ENCODE measurements around the gene MTG2.
"Not testable (repeated sequence)": the region's sequence is repeated elsewhere in the genome, so short reads cannot be mapped to it uniquely, and the experiment has no call there.

MTG2 gene

DNA sequence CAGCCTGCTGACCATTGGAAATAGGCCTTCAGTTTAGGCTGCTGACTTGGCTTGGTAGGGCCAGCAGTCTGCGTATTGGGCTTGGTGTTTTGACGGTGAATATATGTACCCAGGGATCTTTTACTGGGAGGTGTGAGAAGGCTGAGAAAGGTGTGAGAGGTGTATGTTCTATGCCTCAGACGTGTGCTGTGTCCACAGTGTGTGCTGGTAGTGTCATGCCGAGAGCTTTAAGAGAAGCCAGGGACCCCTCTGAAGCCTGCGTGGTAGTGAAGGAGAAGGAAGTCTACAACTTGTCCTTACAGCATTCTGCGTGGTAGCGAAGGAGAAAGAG lies 37.2 kb upstream of the MTG2 start:
- DNase-seq (ENCODE audit: low read depth) = no peak

DNA sequence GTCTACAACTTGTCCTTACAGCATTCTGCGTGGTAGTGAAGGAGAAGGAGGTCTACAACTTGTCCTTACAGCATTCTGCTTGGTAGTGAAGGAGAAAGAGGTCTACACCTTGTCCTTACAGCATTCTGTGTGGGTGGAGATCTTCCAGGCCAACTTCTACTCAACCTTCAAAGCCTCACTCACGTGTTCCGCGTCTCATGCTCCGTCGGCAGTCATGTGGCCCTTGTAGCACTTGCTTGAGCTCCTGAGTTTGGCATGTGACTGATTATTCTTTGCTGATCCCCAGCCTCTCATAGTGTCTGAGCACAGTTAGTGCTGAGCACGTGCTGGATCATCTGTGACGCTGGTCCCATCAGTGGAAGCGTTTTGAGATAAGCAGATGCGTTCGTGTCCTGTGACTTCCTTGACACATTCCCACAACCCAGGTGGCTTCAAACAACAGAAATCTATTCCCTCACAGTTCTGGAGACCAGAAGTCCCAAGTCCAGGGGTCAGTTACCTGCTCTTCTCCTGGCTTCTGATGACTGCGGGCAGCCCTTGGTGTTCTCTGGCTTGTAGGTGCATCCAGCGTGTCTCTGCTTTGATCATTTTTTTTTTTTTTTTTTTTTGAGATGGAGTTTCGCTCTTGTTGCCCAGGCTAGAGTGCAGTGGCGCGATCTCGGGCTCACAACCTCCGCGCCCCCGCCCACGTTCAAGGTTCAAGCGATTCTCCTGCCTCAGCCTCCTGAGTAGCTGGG lies 36.6 kb upstream of the MTG2 start:
- DNase-seq (ENCODE audit: low read depth) = no peak

DNA sequence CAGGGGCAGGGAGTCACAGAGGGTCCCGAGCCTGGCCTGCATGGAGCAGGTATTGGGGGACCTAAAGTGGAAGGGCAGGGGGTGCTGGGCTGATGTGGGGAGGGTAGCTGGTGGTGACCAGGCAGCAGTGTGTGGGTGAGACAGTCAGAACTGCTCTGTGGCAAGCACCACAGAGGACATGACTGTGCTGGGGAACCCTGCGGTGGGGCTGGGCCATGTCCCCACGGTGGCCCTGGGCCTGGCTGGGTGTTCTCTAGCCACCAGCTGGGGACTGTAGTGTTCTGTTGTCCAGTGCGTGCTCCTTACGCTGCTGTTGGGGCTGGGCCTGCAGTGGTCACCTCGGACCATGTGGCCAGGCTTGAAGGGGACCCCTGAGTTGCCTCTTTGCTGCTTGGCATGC lies 35.7 kb upstream of the MTG2 start:
- no peak for DNase-seq (ENCODE audit: low read depth)

DNA sequence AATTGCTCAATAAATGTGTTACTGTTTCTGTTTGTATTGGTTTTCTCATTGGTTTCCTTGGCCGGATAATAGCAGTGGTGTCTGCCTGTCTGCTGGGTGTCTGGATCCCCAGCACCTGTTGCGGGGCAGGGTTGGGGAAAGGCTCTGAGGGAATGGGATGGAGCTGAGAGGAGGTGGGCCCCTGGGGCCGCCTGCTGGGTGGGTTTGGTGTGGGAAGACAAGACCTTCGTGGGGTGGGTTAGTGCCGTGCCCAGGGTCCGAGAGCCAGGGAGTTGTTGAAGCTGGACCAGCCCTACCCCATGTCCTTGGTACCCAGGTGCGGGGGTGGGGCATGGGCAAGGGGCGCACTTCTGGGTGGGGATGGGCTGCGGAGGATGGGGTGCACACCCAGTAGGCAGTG lies 35.3 kb upstream of the MTG2 start:
- DNase-seq (ENCODE audit: low read depth) = no peak

DNA sequence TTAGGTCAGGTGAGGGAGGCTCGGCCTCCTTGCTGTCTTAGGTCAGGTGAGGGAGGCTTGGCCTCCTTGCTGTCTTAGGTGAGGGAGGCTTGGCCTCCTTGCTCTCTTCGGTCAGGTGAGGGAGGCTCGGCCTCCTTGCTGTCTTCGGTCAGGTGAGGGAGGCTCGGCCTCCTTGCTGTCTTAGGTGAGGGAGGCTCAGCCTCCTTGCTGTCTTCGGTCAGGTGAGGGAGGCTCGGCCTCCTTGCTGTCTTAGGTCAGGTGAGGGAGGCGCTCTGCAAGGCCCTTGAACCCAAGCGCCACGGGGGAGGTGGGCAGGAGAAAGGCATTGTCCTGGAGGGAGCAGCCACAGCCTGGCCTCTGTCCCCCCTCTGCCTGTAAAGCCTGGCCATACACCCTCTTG lies 34.4 kb upstream of the MTG2 start:
- not testable (repeated sequence) for DNase-seq (ENCODE audit: low read depth)

DNA sequence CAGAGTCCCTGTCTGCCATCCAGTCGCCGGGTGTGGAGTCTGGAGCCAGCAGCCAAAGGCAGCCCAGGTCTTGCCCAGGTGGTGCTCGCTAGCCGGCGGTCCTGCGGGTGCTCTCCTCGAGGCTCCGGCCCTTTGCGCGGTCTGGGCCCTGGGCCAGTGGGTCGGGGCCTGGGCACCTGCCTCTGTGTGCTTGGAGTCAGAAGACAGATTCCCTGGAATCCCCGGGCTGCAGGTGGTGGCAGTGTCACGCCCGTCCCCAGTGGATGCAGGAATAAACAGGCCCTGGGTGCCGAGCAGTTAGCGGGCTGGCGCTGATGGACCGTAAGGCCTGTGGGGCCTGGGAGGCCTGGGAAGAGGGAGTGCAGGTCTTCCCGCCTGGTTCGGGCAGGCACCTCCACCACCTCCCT lies 33.9 kb upstream of the MTG2 start:
- no peak for DNase-seq (ENCODE audit: low read depth)

DNA sequence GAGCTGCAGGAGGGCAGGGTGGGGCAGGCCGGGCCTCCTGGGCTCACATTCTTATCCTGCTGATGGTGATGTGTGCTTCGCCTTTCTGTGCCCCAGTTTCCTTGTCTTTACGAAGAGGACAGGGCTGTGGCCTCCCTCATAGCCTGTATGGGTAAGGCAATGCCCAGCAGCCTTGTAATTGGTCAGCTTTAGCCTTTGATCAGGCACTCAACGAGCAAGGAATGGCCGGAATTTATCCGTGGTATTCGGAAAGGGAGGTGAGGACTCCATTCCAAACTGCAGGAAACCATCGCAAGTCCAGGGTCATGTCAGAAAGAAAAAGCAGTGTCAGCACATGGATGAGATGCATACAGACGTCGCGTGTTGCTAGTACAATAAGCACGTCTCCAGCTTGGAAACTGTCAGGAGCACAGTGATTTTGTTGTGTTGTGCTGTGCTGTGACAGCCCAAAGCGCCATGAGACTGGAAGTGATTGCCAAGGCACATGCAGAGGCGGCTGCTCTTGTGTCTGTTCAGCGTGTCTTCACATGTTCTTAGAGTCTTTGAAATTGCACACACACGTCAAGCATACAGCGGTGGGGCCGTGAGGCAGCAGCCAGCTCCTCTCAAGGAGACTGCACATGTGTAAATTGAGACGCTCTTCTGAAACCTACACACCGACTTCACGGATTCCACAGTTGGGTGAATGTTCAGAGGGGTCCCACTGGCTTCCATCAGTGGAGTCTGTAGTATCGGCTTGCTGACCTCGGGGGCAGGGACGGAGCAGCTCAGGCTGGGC lies 33.1 kb upstream of the MTG2 start:
- DNase-seq (ENCODE audit: low read depth) = peak; percentile 40

DNA sequence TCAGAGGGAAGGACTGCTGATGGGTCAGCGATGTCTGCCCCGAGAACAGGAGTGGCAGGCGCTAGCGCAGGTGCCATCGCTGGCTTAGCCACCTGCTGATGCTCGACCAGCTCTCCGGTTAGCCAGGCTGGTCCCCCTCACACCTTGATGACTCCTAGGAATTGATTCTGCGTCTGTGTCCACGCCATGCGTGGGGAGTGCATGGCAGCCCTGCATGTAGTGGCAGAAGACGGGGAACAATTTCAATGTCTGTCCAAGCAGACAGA lies 32.6 kb upstream of the MTG2 start:
- DNase-seq (ENCODE audit: low read depth) = no peak

DNA sequence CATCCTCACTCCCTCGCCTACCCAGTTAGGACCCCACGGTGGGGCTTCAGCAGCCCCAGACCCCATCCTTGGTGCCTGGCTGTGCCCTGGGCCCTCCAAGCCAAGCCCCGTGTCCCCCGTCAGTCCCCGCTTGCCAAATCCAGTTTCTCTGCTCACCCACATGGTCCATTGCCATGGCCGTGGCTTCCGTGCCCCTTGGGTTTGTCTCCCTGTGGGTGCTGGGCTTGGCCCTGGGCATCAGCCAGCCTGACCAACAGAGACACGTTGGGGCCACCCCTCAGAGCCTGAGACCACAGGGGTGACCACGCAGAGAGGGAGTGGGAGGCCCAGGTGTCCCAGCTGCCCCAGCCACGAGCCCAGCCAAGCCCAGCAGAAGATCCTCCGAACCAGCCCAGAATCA lies 31.6 kb upstream of the MTG2 start:
- no peak for DNase-seq (ENCODE audit: low read depth)

DNA sequence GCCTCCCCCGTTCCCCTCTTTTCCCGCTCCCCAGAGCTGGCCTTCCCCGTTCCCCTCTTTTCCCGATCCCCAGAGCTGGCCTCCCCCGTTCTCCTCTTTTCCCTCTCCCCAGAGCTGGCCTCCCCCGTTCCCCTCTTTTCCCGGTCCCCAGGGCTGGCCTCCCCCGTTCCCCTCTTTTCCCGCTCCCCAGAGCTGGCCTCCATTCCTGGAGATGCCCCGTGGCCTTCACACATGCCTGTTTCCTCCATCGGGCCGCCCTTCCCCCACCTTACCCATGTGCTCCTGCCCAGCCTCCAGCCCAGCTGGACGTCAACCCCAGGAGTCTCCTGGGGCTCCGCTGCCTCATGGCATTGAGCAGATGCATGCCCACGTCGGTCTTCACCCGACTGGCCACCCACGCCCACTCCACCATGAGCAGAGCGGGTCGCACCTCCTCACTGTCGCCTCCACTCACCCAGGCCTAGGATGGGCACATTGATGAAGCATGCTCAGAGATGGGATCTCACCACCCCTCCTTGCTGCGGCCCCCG lies 30.9 kb upstream of the MTG2 start:
- DNase-seq (ENCODE audit: low read depth) = no peak

DNA sequence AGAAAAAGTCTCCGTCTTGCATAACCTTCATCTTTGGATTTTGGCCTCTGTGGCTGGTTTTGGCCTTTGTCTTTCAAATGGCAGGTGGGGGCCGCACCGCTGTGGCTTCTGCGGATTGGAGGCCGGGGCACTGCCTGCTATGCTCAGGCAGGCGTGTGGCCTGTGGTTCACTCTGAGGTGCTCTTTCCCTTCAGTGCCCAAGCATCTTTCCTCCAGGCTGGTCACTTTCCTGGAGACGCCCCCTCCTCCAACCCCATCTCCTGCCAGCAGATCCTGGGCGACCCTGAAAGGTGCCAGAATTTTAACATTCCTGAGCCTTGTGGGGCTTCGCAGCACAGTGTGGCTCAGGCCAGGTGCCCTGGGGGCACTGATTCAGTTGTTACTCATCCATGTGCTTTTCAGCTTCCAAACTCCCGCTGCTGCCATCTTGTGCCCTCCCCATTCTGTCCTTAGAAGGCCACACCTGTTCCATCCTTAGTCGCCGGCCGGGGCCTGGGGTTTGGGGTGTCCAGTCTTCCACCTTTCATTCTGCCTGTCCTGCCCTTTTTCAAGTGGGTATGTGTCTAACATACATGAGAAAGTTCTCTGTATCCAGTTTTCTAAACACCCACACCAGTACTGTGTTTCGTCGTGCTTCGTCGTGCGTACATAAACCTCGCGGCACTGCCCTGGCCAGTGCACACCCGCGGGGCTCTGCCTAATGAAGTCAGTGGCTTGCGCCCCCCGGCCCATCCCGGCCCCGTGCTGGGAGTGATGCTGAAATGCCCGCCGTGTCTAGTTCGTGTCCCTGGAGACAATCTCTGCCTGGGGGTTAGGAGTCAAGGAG lies 27.2 kb upstream of the MTG2 start:
- DNase-seq (ENCODE audit: low read depth) = peak; percentile 66

DNA sequence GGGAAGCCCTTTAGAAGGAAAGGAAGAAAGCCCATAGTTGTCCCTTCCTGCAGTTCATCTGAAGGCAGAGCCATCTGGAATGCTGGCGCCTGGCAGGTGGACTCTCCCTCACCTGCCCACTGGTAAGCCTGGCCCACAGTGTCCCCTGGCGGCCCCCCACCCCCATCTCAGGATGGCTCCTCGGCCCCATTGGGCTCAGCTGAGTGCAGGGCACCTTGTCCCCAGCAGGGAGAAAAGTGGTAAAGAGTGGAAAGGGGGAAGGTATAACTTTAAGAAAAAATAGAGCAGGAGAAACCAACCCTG lies 26.6 kb upstream of the MTG2 start:
- no peak for DNase-seq (ENCODE audit: low read depth)

DNA sequence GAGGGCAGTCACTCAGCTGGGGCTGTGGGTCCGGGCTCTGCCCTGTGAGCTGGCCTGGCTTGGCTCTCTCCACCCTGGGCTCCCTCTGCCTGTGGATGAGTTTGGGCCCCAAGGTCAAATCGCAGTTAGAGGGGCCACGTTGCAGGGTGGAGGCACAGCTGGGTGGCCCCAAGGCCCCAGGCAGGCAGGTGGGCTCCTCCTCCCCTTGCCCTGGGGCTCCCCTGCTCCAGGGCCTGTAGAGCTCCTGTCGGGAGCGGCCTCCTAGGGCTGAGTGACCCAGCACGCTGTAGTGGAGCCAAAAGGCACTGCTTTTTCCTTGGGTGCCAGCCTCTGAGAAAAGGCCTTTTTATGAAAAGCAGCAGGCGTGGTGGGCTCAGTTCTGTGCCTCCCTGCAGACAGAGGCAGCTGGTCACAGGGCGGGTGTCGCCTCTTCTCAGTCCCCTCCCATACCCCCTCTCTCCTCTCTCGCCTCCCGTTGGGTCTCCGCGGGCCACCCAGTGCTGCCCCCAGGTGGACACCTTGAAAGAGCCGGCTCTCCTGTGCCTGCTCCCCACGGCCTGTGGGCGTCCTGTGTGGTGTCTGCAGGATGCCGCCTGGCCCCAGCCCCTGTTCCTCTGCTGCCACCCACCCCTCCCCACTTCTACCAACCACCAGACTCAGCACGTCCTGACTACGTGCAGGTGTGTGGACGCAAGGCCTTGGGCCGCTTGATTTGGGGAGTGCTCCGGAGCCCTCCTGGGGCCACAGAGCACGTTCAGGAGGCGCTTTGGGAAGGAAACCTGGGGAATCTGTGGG lies 26.0 kb upstream of the MTG2 start:
- DNase-seq (ENCODE audit: low read depth) = peak; percentile 56

DNA sequence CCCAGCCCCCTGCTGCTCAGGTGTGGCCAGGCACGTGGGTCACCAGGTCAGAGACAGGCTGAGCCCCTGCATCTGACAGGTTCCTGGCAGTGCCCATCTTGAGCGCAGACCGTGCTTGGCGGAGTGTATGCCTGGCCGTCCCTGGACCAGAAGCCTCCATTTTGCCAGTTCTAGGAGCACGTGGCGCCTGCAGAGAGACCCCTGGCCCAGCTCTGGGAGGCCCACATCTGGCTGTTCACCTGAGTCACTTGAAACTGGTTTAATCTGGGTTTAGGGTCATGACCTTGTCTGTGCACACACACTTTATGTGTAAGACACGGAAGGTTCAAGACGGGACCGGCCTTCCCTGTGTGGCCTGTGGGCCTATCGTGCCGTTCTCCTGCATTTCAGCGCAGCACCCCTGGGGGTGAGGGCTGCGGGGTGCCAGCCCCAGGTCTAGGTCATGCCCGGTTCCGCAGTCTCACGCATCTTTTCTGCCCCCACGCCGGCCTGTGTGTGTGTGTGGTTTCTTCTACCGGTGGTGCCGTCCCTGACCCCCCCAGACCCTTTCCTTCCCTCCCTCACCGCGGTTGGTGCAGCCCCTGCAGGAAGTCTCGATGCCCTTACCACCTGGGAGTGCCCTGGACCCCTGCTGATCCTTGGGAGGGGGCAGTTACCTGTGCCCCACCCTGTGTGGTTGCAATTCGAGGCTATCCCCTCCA lies 25.3 kb upstream of the MTG2 start:
- no peak for DNase-seq (ENCODE audit: low read depth)

DNA sequence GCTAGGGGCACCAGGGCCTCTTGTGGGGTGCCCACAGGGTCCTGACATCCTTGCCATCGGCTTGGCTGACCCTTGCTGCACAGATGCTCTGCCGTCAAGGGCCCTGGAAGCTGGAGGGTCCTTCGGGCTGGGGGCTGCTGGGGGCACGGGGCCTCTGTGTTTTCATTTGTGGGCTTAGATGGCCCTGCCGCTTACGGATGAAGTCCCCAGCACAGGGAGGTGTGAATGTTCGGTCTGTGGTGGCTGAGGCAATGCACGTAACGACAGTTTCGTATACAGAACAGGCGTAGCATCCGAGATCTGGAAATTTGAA lies 24.8 kb upstream of the MTG2 start:
- no peak for DNase-seq (ENCODE audit: low read depth)

DNA sequence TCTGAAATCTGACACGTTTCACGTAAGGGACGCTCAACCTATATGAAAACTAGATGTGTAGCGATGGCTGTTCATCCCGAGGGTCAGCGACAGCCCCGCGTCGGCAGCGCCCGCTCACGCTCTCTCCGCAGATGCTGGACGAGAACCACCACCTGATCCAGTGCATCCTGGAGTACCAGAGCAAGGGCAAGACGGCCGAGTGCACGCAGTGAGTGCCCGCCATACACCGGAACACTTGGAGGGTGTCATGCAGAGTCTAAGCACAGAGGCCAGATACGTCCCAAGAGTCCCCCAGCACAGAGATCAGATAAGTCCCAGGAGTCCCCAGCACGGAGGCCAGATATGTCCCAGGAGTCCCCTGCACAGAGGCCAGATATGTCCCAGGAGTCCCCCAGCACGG lies 24.3 kb upstream of the MTG2 start:
- DNase-seq (ENCODE audit: low read depth) = no peak

DNA sequence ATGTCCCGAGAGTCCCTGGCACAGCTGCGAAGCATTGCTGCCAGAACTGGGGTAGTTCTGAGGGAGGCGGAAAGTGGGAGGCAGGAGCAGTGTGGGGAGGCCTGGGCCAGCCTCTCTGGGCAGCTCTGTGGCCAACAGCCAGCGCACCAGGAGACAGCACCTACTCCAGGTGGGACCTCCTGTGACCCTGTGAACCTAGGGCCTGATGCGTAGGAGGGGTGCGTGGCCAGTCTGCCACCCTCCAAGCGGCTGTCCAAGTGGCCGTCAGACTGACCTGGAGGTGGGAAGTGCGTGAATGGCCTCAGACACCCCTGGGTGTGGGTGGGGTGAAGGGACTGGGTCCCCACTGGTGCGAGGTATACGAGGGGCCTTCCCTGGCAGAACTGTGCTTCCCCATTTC lies 23.8 kb upstream of the MTG2 start:
- DNase-seq (ENCODE audit: low read depth) = no peak

DNA sequence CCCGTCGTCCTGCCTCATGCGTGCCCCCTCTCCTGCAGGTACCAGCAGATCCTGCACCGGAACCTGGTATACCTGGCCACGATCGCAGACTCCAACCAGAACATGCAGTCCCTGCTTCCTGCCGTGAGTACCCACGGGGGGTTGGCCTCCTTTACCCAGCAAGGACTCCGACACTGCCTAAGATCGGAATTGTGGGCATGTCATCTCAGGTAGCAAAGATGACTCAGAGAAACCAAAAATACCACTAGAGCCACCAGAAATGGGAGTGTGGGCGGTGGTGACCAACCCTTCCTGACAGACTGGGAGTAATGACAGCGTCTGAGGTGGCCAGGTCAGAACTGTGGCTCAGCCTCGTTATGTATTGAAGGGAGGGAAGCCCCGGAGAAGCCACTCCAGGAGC lies 23.0 kb upstream of the MTG2 start:
- peak; percentile 12 for DNase-seq (ENCODE audit: low read depth)

DNA sequence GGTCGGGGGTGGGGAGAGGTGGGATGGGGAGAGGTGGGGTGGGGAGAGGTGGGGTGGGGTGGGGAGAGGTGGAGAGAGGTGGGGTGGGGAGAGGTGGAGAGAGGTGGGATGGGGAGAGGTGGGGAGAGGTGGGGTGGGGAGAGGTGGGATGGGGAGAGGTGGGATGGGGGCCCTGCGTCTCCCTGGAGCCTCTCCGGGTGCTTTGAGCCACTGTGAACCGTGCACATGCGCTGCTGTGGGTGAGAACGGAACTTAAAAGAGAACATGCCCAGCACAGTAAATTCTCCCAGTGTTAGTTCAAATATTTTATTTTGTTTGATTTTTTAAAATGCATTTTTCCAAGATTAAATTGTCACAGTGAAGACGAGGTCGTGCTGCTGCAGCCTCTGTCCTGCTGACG lies 22.6 kb upstream of the MTG2 start:
- no peak for DNase-seq (ENCODE audit: low read depth)

DNA sequence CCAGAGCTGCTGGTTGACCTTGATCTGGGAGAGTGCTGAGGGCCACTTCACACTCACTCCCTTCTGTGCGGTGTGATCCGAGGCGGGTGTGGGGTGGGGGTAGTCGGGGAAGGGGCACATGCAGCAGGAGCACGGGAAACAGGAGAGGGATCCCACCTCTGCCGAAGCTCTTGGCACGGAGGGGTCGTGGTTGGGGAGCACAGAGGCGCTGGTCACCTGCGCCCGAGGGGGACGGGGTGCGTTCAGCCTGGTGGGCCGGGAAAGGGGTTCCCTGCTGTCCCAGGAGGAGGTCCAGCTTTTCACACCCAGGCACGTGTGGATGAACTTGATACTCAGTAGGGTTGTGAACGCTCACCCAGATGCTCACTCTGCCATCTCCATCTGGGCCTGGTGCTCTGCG lies 22.0 kb upstream of the MTG2 start:
- DNase-seq (ENCODE audit: low read depth) = no peak

DNA sequence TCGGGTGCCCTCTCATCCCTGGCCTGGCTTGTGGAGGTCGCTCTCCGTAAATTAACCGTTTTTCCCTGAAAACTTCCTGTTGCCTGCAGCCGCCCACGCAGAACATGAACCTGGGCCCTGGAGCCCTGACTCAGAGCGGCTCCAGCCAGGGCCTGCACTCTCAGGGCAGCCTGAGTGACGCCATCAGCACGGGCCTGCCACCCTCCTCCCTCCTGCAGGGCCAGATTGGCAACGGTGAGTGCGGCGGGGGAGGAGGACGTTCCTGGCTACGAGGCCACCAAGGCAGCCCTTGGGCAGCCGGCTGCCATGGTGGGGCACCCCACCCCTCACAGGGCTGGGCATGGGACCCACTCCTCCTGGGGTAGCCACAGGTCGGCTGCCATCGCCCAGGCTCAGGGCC lies 21.5 kb upstream of the MTG2 start:
- peak; percentile 23 for DNase-seq (ENCODE audit: low read depth)

All from EH (cell line).